VCaP (cell line): ENCODE results near the gene SNX32.

ENCODE experiments used
- H3K27ac ChIP-seq: fragments of 450-650 bp; 2 replicates; pipeline ENCODE4 v1.5.1; 2017
- TF ChIP-seq, protein P1 (sequence below): fragments of 450-650 bp; conservative IDR thresholded peaks from 2 replicates; pipeline ENCODE4 v1.5.1; 2017; ENCODE audit warnings: mild to moderate bottlenecking, moderate library complexity

SNX32 gene

DNA sequence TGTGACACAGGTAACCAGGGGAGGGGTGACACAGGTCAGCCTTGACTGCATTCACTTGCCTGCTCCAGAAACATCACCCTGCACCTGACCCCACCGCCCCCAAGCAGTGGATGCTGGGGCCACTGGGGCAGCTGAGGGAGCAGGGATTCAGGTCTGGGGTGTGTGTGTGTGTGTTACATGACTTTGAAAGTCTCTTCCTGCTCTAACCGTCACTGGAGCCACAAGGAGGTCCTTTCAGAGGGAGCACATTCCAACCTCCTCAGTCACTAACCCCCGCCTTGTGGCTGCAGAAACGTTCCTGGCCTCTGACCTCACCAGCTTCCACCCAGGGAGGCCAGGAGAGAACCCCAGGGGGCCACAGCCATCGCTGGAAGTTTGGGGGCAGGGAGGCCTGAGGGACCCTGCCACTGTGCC lies 69.3 kb downstream of the SNX32 start:
- no peak overlapping the region for H3K27ac ChIP-seq

More for the DNA sequence above, 69.3 kb downstream of the SNX32 start:
- TF ChIP-seq, protein P1, sequence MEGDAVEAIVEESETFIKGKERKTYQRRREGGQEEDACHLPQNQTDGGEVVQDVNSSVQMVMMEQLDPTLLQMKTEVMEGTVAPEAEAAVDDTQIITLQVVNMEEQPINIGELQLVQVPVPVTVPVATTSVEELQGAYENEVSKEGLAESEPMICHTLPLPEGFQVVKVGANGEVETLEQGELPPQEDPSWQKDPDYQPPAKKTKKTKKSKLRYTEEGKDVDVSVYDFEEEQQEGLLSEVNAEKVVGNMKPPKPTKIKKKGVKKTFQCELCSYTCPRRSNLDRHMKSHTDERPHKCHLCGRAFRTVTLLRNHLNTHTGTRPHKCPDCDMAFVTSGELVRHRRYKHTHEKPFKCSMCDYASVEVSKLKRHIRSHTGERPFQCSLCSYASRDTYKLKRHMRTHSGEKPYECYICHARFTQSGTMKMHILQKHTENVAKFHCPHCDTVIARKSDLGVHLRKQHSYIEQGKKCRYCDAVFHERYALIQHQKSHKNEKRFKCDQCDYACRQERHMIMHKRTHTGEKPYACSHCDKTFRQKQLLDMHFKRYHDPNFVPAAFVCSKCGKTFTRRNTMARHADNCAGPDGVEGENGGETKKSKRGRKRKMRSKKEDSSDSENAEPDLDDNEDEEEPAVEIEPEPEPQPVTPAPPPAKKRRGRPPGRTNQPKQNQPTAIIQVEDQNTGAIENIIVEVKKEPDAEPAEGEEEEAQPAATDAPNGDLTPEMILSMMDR: no peak
